A549 (cell line): Measurements from ENCODE around the gene RPUSD2. TPM values are rescaled to one million over a fixed set of nuclear protein-coding genes. Genes with fewer than 3 reads are reported as not detected.
"Not testable (repeated sequence)": the region's sequence is repeated elsewhere in the genome, so short reads cannot be mapped to it uniquely, and the experiment has no call there.

ENCODE experiments used
- ATAC-seq, 2 experiments: fragments of 200-7000 bp in 1 of 2; fragments of >200 bp in 1 of 2; cut with Nextera tagmentation in 1 of 2; cut with Tn5 transposase in 1 of 2; 3 replicates each; pipeline versions ENCODE4 v1.8.0 to v1.9.1; 2018 to 2020; ENCODE audit warnings: mild to moderate bottlenecking in 1 of 2, moderate library complexity in 1 of 2
- CTCF ChIA-PET: fragments of 300-600 bp; sonication (Branson Sonifier 250); formaldehyde crosslinking; extraction: SDS; loops from one replicate; lab custom pipeline; 2021; ENCODE audit warnings: antibody characterized with exemption, inconsistent platforms; lab: Yijun Ruan, JAX
- POLR2A ChIA-PET: fragments of 350-600 bp; formaldehyde crosslinking; extraction: SDS; loops from one replicate; lab custom pipeline; 2021; ENCODE audit warnings: antibody characterized with exemption, inconsistent platforms; lab: Yijun Ruan, JAX
- DNase-seq, 2 experiments: peaks; one replicate each; pipeline versions ENCODE4 v3.0.0 to v3.0.0-alpha.2; 2011 to 2016; ENCODE audit warnings: low read depth in 1 of 2, low spot score in 1 of 2
- FAIRE-seq: peaks from 2 replicates; lab custom pipeline; 2011; peaks lifted over from hg19 to GRCh38; lab: Jason Lieb, UNC
- H3K27ac ChIP-seq, 2 experiments: fragments of >200 bp; sonication (Bioruptor Twin); formaldehyde crosslinking; 3 replicates each; pipeline ENCODE4 v1.5.1; 2016 to 2017
- H3K4me1 ChIP-seq: fragments of >200 bp; sonication (Bioruptor Twin); formaldehyde crosslinking; 3 replicates; pipeline ENCODE4 v1.6.1; 2016
- H3K4me2 ChIP-seq: fragments of >200 bp; sonication (Bioruptor Twin); formaldehyde crosslinking; 3 replicates; pipeline ENCODE4 v1.6.1; 2016
- H3K4me3 ChIP-seq: fragments of >200 bp; sonication (Bioruptor Twin); formaldehyde crosslinking; 3 replicates; pipeline ENCODE4 v1.5.1; 2016
- H3K9me3 ChIP-seq: fragments of >200 bp; sonication (Bioruptor Twin); formaldehyde crosslinking; 3 replicates; pipeline ENCODE4 v1.6.1; 2016
- CHD4 ChIP-seq: fragments of 200-600 bp; sonication (generic); IDR thresholded peaks from 2 replicates; pipeline ENCODE4 v1.6.1; 2016; ENCODE audit warnings: antibody characterized with exemption, mild to moderate bottlenecking, borderline replicate concordance
- CTCF ChIP-seq: fragments of >200 bp; sonication (Bioruptor Twin); formaldehyde crosslinking; IDR thresholded peaks from 3 replicates; pipeline ENCODE4 v1.5.1; 2016
- EHF ChIP-seq: fragments of 250-450 bp; sonication (Bioruptor Pico); IDR thresholded peaks from 2 replicates; pipeline ENCODE4 v1.5.0; 2020; ENCODE audit warnings: mild to moderate bottlenecking
- FOSL2 ChIP-seq, 2 experiments: fragments of 450-650 bp in 1 of 2; fragments of >200 bp in 1 of 2; sonication (Bioruptor Twin) in 1 of 2; formaldehyde crosslinking; IDR thresholded peaks; 2 replicates each; pipeline versions ENCODE4 v1.5.0 to v1.6.1; 2016 to 2020; ENCODE audit warnings: mild to moderate bottlenecking in 1 of 2, moderate library complexity in 1 of 2
- FOXS1 ChIP-seq: fragments of 250-450 bp; sonication (Bioruptor Pico); IDR thresholded peaks from 2 replicates; pipeline ENCODE4 v1.5.0; 2020; ENCODE audit warnings: mild to moderate bottlenecking, moderate library complexity
- GATA3 ChIP-seq: IDR thresholded peaks from 2 replicates; pipeline ENCODE4 v1.6.1; 2012; ENCODE audit warnings: borderline replicate concordance
- HES2 ChIP-seq: fragments of >200 bp; sonication (Bioruptor Twin); formaldehyde crosslinking; IDR thresholded peaks from 2 replicates; pipeline ENCODE4 v1.6.1; 2016
- HOXB5 ChIP-seq: fragments of 250-450 bp; sonication (Bioruptor Pico); IDR thresholded peaks from 2 replicates; pipeline ENCODE4 v1.5.0; 2020; ENCODE audit warnings: mild to moderate bottlenecking, moderate library complexity
- PBX3 ChIP-seq: IDR thresholded peaks from 2 replicates; pipeline ENCODE4 v1.6.1; 2012
- POLR2AphosphoS2 ChIP-seq: conservative IDR thresholded peaks from 2 replicates; pipeline ENCODE4 v1.6.1; 2012; ENCODE audit warnings: low read length, improper control_type of control experiment, inconsistent platforms
- RAD21 ChIP-seq, 2 experiments: fragments of >200 bp in 1 of 2; sonication (Bioruptor Twin) in 1 of 2; formaldehyde crosslinking in 1 of 2; IDR thresholded peaks in 1 of 2; conservative IDR thresholded peaks in 1 of 2; 2 replicates in 1 of 2; 3 replicates in 1 of 2; pipeline ENCODE4 v1.6.1; 2012 to 2018; ENCODE audit warnings: inconsistent platforms in 1 of 2
- SMC3 ChIP-seq: fragments of >200 bp; sonication (Bioruptor Twin); formaldehyde crosslinking; IDR thresholded peaks from 3 replicates; pipeline ENCODE4 v1.6.1; 2018; ENCODE audit warnings: inconsistent platforms
- ZFP36 ChIP-seq: fragments of 450-650 bp; IDR thresholded peaks from 2 replicates; pipeline ENCODE4 v1.6.1; 2014; ENCODE audit warnings: borderline replicate concordance; ENCODE audit not compliant: partially characterized antibody
- WGBS: methylation state at CpG from one replicate; pipeline ENCODE4 v1.1.6; 2017; ENCODE audit errors: missing lambda C conversion rate; 5-methylcytosine and 5-hydroxymethylcytosine counted together
- polyA plus RNA-seq, 4 experiments: library from polyadenylated mRNA; depleted of rRNA in 3 of 4; stranded (reverse); fragments of >200 nt; fragmentation: RNase III in 1 of 4; extraction: RNeasy Plus Mini Kit Qiagen cat#74134 plus additional on column Dnase treatment in 1 of 4; gene quantifications; 2 replicates in 3 of 4; 3 replicates in 1 of 4; pipeline ENCODE4 v1.2.3, GENCODE V29; 2011 to 2017
- TF ChIP-seq, protein P1 (sequence below): IDR thresholded peaks from 2 replicates; pipeline ENCODE4 v1.6.1; 2012
- TF ChIP-seq, protein P2 (sequence below): IDR thresholded peaks from 2 replicates; pipeline ENCODE4 v1.6.1; 2012; ENCODE audit warnings: low read depth, borderline replicate concordance

Gene RPUSD2
- polyA plus RNA-seq, 2 of the 4 experiments (the other 2 are of a cell fraction), result 6.7 to 9.9 TPM

- 19% methylated on average over 10 of the region's 20 CpGs for WGBS
- TF ChIP-seq GATA3 (no peak), PBX3 (no peak), CHD4 (no peak), FOSL2 (IDR thresholded peaks at IDR 0.05) (no peak), FOSL2 (CRISPR knock-in tag; IDR thresholded peaks at IDR 0.05) (peak; percentile 34; the same call in 1 of the 2 replicates), HES2 (no peak), EHF (CRISPR knock-in tag) (no peak)
- TF ChIP-seq, all 56 proteins: peak for 1
- peak overlapping the region; percentile 63 to 82 for H3K27ac ChIP-seq
- DNase-seq (no peak), FAIRE-seq (no peak), ATAC-seq (peak; percentile 2 to 6; a peak in 3 of 6 replicates)
- no peaks in the 10 kb centered on the region for H3K9me3 ChIP-seq
- H3K4me3 ChIP-seq, result peak overlapping the region; percentile 78
- peaks cover 8% of the 10 kb centered on the region for H3K4me1 ChIP-seq
- CTCF ChIA-PET, result interaction anchor here (0.6 to 1.9 kb wide), 6 partner anchors 8 to 415 kb away, joined by 3 to 5 read pairs (median 4); no protein-coding TSS in a partner anchor
- POLR2A ChIA-PET, result interaction anchor here (0.6 to 1.5 kb wide), 3 partner anchors 23 to 442 kb away, joined by 3 to 5 read pairs (median 4); no protein-coding TSS in a partner anchor
- H3K4me2 ChIP-seq, result peak overlapping the region; percentile 73
Measured at GRCh38 chr15:40565333-40566238, 3.5 kb upstream of the RPUSD2 start.

- FAIRE-seq, result no peak
- ATAC-seq, result peak in 1 of 2 experiments; percentile 24; a peak in 3 of 6 replicates
- WGBS, result 3% methylated on average over 5 of the region's 7 CpGs
Measured at GRCh38 chr15:40567111-40567510, 2.0 kb upstream of the RPUSD2 start.

DNA sequence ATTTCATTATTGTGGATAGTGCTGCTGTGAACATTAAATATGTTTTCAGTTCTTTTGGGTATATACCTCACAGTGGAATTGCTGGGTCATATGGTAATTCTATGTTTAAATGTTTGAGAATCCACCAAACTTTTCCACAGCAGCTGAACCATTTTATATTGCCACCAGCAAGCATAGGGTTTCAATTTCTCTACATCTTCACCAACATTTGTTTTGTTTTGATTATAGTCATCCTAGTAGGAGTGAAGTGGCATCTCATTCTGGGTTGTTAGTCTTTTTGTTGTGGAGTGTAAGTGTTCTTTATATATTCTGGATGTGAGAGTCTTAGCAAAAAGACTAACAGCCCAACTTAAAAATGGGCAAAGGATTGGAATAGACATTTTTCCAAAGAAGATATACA, 6.0 kb downstream of the RPUSD2 start:
- POLR2A ChIA-PET, result no interaction called here
- TF ChIP-seq ZFP36 (no peak), POLR2AphosphoS2 (no peak), CHD4 (no peak), FOXS1 (CRISPR knock-in tag) (no peak), HOXB5 (no peak)
- TF ChIP-seq, protein P1, sequence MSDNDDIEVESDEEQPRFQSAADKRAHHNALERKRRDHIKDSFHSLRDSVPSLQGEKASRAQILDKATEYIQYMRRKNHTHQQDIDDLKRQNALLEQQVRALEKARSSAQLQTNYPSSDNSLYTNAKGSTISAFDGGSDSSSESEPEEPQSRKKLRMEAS, result no peak
- TF ChIP-seq, all 56 proteins: peak for 0
- ATAC-seq (no peak), DNase-seq (no peak), FAIRE-seq (no peak)
- Histone ChIP-seq H3K4me1 (peaks cover 7% of the 10 kb centered on the region; the same call in 2 of the 3 replicates), H3K27ac (no peak overlapping the region), H3K9me3 (no peaks in the 10 kb centered on the region), H3K4me3 (no peak overlapping the region), H3K4me2 (no peak overlapping the region)
- CTCF ChIA-PET, result interaction anchor here (1.0 kb wide), 1 partner anchor 32 kb away, joined by 3 read pairs; no protein-coding TSS in a partner anchor

More at GRCh38 chr15:40567111-40567510, 2.0 kb upstream of the RPUSD2 start:
- Histone ChIP-seq H3K4me3 (no peak overlapping the region), H3K4me1 (peaks cover 11% of the 10 kb centered on the region), H3K9me3 (no peaks in the 10 kb centered on the region), H3K4me2 (peak overlapping the region; percentile 52), H3K27ac (no peak overlapping the region)
- peak; percentile 41 for TF ChIP-seq CTCF
- TF ChIP-seq, protein P2, sequence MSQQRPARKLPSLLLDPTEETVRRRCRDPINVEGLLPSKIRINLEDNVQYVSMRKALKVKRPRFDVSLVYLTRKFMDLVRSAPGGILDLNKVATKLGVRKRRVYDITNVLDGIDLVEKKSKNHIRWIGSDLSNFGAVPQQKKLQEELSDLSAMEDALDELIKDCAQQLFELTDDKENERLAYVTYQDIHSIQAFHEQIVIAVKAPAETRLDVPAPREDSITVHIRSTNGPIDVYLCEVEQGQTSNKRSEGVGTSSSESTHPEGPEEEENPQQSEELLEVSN, result no peak
- TF ChIP-seq RAD21 (conservative IDR thresholded peaks at IDR 0.05 in 1 of 2, IDR thresholded peaks at IDR 0.05 in 1 of 2), result peak; percentile 33 to 45; a peak in 3 of 5 replicates
- TF ChIP-seq SMC3, result 0 out of 3 replicates have a peak, but pooled peaks have one; percentile 14
- DNase-seq, result peak in 1 of 2 experiments; percentile 42
- POLR2A ChIA-PET, result no interaction called here
- CTCF ChIA-PET, result interaction anchor here (0.7 to 1.6 kb wide), 8 partner anchors 10 to 127 kb away, joined by 3 to 4 read pairs (median 3); no protein-coding TSS in a partner anchor

DNA sequence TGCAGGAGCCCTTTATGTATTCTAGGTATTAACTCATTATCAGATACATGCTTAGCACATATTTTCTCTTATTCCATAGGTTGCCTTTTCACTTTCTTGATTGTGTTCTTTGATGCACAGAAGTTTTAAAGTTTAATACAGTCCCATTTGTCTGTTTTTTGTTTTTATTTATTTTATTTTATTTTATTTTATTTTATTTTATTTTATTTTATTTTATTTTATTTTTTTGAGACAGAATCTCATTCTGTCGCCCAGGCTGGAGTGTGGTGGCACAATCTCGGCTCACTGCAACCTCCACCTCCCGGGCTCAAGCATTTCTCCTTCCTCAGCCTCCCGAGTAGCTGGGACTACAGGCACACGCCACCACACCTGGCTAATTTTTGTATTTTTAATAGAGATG, 7.8 kb downstream of the RPUSD2 start:
- H3K4me3 ChIP-seq, ATAC-seq, H3K4me2 ChIP-seq, DNase-seq, POLR2A ChIA-PET, H3K27ac ChIP-seq, H3K4me1 ChIP-seq, FAIRE-seq, H3K9me3 ChIP-seq: not testable (repeated sequence)
- WGBS, result 94% methylated on average over 5 of the region's 5 CpGs
- CTCF ChIA-PET, result interaction anchor here (1.0 kb wide), 1 partner anchor 10 kb away, joined by 3 read pairs; no protein-coding TSS in a partner anchor
